ENCODE data around the gene EXOSC9. TPM values are rescaled to one million over a fixed set of nuclear protein-coding genes. Genes with fewer than 3 reads are reported as not detected.

Gene EXOSC9
- total RNA-seq, 1 experiment from 2014 or later: 19.3 TPM

DNA sequence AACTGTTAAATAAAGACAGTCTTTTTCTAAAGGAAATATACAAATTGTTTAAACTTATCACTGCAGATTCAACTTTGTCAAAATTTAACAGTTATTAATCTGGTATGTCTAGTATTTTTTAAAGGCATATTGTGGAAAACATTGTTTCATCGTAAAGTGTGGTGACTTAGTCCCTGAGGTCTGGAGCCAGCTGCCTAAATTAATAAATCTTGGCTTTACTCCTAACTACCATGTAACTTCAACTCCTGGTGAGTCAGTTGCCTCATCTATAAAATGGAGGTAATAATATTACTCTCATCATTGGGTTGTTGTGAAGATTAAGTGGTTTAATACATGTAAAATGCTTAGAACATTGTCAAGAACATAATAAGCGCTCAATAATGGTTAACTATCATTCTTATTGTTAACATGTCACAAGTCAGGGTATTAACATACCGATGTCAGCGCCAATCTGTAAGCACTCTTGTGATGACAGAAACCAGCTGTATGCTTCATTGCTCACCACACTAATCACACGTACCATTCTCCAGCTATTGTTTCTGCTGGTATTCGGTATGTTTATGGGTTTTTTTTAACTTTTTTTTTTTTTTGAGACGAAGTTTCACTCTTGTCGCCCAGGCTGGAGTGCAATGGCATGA, 22.0 kb upstream of the EXOSC9 start:
- Histone ChIP-seq H3K4me3 (ENCODE audit: low read depth in 2 of 2, low read length in 2 of 2) (no peak overlapping the region), H3K27me3 (ENCODE audit: control insufficient read depth, insufficient read depth, low read length) (no peaks in the 10 kb centered on the region; the same call in 1 of the 2 replicates), H3K36me3 (ENCODE audit: control insufficient read depth, insufficient read depth, low read length) (no peaks in the 10 kb centered on the region), H3K4me1 (ENCODE audit: control insufficient read depth, insufficient read depth, low read length) (no peaks in the 10 kb centered on the region), H3K27ac (ENCODE audit: low read length) (no peak overlapping the region), H3K9me3 (ENCODE audit: control insufficient read depth, insufficient read depth, low read depth, low read length) (no peaks in the 10 kb centered on the region)
- in situ Hi-C loops (cut with HindIII; ENCODE audit: low pct_unique_long_range_greater_than_20kb, low sequenced_read_pairs): no loop called here
- no peak for ATAC-seq
- no TSS peak for BruUV-seq (replicated peaks)
- DNase-seq (ENCODE audit: low read depth, low spot score): no peak
- intact Hi-C loops (cut with micrococcal nuclease; ENCODE audit: unreplicated experiment): no loop called here
- ChIA-PET POLR2A (interaction anchor here (0.6 kb wide), 1 partner anchor 1105 kb away, joined by 3 read pairs; no protein-coding TSS in a partner anchor), CTCF (no interaction called here)
- TF ChIP-seq SIN3A (IDR thresholded peaks at IDR 0.05; ENCODE audit: borderline replicate concordance, insufficient read depth, low read depth, low read length) (no peak), CTCF (IDR thresholded peaks at IDR 0.05) (no peak), TCF7L2 (IDR thresholded peaks at IDR 0.05; ENCODE audit: low read depth, low read length) (no peak), POLR2AphosphoS5 (IDR thresholded peaks at IDR 0.05; ENCODE audit: low read depth, low read length) (no peak)
- TF ChIP-seq, protein P1, sequence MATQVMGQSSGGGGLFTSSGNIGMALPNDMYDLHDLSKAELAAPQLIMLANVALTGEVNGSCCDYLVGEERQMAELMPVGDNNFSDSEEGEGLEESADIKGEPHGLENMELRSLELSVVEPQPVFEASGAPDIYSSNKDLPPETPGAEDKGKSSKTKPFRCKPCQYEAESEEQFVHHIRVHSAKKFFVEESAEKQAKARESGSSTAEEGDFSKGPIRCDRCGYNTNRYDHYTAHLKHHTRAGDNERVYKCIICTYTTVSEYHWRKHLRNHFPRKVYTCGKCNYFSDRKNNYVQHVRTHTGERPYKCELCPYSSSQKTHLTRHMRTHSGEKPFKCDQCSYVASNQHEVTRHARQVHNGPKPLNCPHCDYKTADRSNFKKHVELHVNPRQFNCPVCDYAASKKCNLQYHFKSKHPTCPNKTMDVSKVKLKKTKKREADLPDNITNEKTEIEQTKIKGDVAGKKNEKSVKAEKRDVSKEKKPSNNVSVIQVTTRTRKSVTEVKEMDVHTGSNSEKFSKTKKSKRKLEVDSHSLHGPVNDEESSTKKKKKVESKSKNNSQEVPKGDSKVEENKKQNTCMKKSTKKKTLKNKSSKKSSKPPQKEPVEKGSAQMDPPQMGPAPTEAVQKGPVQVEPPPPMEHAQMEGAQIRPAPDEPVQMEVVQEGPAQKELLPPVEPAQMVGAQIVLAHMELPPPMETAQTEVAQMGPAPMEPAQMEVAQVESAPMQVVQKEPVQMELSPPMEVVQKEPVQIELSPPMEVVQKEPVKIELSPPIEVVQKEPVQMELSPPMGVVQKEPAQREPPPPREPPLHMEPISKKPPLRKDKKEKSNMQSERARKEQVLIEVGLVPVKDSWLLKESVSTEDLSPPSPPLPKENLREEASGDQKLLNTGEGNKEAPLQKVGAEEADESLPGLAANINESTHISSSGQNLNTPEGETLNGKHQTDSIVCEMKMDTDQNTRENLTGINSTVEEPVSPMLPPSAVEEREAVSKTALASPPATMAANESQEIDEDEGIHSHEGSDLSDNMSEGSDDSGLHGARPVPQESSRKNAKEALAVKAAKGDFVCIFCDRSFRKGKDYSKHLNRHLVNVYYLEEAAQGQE (IDR thresholded peaks at IDR 0.05; ENCODE audit: insufficient read depth in 1 of 2, low read depth in 2 of 2, low read length in 1 of 2): no peak

GRCh38 chr4:121783210-121783609, 17.9 kb upstream of the EXOSC9 start:
- no peak for DNase-seq (ENCODE audit: low read depth, low spot score)
- no peak for TF ChIP-seq POLR2AphosphoS5 (IDR thresholded peaks at IDR 0.05; ENCODE audit: low read depth, low read length)
- TF ChIP-seq TCF7L2 (IDR thresholded peaks at IDR 0.05; ENCODE audit: low read depth, low read length): no peak
- no peak for TF ChIP-seq SIN3A (IDR thresholded peaks at IDR 0.05; ENCODE audit: borderline replicate concordance, insufficient read depth, low read depth, low read length)
- TF ChIP-seq, protein P1 (IDR thresholded peaks at IDR 0.05; ENCODE audit: insufficient read depth in 1 of 2, low read depth in 2 of 2, low read length in 1 of 2): no peak
- no peak for TF ChIP-seq CTCF (IDR thresholded peaks at IDR 0.05)
- POLR2A ChIA-PET: no interaction called here
- CTCF ChIA-PET: no interaction called here
- H3K36me3 ChIP-seq (ENCODE audit: control insufficient read depth, insufficient read depth, low read length): no peaks in the 10 kb centered on the region
- in situ Hi-C loops (cut with HindIII; ENCODE audit: low pct_unique_long_range_greater_than_20kb, low sequenced_read_pairs): no loop called here
- no peaks in the 10 kb centered on the region for H3K4me1 ChIP-seq (ENCODE audit: control insufficient read depth, insufficient read depth, low read length)
- H3K4me3 ChIP-seq (ENCODE audit: low read depth in 2 of 2, low read length in 2 of 2): no peak overlapping the region
- no peak overlapping the region for H3K27ac ChIP-seq (ENCODE audit: low read length)
- ATAC-seq: no peak
- intact Hi-C loops (cut with micrococcal nuclease; ENCODE audit: unreplicated experiment): no loop called here
- H3K9me3 ChIP-seq (ENCODE audit: control insufficient read depth, insufficient read depth, low read depth, low read length): no peaks in the 10 kb centered on the region
- no peaks in the 10 kb centered on the region; the same call in 1 of the 2 replicates for H3K27me3 ChIP-seq (ENCODE audit: control insufficient read depth, insufficient read depth, low read length)
- BruUV-seq (replicated peaks): no TSS peak

Measured in Panc1 (cell line).